ENCODE results near the gene ARHGEF3. TPM values are rescaled to one million over a fixed set of nuclear protein-coding genes. Genes with fewer than 3 reads are reported as not detected.

Gene ARHGEF3
- total RNA-seq, 4 donors from 2014 or later: 9.0 to 14.7 (median 11.7) TPM

DNA sequence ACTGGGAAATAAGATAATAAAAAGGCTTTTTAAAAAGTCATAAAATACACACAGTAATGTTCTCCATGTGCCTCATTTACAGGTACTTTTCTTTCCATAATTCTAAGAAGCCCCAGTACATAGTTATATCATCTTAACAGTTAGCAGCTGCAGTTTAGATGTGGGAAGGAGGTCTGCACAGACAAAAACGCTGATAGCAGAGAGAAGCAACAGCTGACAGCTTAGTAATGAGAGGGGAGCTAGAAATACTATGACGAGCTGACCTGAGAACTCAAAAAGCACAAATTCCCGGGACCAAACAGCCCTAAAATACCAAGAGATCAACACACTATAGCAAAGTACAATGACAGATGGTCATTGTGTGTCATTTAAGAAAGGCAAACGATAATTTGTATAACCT is 36.7 kb upstream of the ARHGEF3 start:
- no peaks in the 10 kb centered on the region for H3K9me3 ChIP-seq
- DNase-seq (ENCODE audit: extremely low spot score): no peak
- H3K4me3 ChIP-seq: no peak overlapping the region
- no peak for TF ChIP-seq POLR2A (IDR thresholded peaks at IDR 0.05; ENCODE audit: low read depth)
- no peak for TF ChIP-seq POLR2AphosphoS5 (IDR thresholded peaks at IDR 0.05)
- TF ChIP-seq EP300 (IDR thresholded peaks at IDR 0.05): no peak
- TF ChIP-seq, protein P1, sequence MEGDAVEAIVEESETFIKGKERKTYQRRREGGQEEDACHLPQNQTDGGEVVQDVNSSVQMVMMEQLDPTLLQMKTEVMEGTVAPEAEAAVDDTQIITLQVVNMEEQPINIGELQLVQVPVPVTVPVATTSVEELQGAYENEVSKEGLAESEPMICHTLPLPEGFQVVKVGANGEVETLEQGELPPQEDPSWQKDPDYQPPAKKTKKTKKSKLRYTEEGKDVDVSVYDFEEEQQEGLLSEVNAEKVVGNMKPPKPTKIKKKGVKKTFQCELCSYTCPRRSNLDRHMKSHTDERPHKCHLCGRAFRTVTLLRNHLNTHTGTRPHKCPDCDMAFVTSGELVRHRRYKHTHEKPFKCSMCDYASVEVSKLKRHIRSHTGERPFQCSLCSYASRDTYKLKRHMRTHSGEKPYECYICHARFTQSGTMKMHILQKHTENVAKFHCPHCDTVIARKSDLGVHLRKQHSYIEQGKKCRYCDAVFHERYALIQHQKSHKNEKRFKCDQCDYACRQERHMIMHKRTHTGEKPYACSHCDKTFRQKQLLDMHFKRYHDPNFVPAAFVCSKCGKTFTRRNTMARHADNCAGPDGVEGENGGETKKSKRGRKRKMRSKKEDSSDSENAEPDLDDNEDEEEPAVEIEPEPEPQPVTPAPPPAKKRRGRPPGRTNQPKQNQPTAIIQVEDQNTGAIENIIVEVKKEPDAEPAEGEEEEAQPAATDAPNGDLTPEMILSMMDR (IDR thresholded peaks at IDR 0.05): no peak
- H3K27ac ChIP-seq (replicated peaks in 1 of 4): no peak overlapping the region
- H3K4me1 ChIP-seq: no peaks in the 10 kb centered on the region
- intact Hi-C loops (cut with DNase I): no loop called here
- H3K36me3 ChIP-seq: no peaks in the 10 kb centered on the region
- no peaks in the 10 kb centered on the region for H3K27me3 ChIP-seq
- WGBS: 66% methylated on average over 4 of the region's 4 CpGs

DNA sequence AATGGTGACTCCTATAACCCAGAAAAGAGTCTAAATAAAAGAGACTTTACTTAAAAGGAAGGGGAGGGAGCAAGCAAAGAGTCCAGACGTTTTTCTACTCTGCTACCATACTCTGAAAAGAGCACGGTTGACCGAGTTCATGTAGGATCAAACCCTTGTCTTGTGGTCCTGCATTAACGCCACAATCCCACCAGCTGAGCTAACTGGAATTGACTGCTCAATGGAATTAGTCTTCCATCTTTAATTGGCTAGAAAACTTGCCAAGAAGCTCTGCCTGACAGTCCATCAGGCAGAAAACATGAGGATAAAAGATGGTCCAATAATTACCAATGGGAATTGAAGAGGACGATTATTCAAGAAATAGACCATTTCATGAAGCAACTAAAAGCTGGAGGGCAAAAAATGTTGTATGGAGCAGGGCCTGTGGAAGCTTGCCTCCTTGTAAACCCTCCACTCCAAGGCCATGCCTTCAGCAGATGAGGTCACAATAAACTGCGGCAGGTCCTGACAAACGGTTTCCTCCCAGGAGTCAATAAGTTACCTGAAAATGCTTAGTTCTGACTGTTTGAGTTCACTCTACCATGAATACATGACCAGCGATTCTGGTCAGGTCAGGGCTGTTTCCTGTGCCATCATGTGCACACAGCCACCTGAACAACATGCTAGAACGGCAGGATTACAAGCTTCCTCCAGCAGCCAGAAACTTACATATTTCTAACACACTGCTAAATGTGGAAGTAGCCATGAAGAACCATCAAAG is 35.6 kb upstream of the ARHGEF3 start:
- intact Hi-C loops (cut with DNase I): no loop called here
- Histone ChIP-seq H3K27me3 (no peaks in the 10 kb centered on the region), H3K4me3 (no peak overlapping the region), H3K36me3 (no peaks in the 10 kb centered on the region), H3K4me1 (no peaks in the 10 kb centered on the region), H3K9me3 (no peaks in the 10 kb centered on the region), H3K27ac (replicated peaks in 1 of 4) (no peak overlapping the region)
- WGBS: 81% methylated on average over 9 of the region's 9 CpGs
- no peak for DNase-seq (ENCODE audit: extremely low spot score)
- TF ChIP-seq, protein P1 (IDR thresholded peaks at IDR 0.05): no peak
- TF ChIP-seq EP300 (IDR thresholded peaks at IDR 0.05): no peak
- TF ChIP-seq POLR2AphosphoS5 (IDR thresholded peaks at IDR 0.05): no peak
- no peak for TF ChIP-seq POLR2A (IDR thresholded peaks at IDR 0.05; ENCODE audit: low read depth)

DNA sequence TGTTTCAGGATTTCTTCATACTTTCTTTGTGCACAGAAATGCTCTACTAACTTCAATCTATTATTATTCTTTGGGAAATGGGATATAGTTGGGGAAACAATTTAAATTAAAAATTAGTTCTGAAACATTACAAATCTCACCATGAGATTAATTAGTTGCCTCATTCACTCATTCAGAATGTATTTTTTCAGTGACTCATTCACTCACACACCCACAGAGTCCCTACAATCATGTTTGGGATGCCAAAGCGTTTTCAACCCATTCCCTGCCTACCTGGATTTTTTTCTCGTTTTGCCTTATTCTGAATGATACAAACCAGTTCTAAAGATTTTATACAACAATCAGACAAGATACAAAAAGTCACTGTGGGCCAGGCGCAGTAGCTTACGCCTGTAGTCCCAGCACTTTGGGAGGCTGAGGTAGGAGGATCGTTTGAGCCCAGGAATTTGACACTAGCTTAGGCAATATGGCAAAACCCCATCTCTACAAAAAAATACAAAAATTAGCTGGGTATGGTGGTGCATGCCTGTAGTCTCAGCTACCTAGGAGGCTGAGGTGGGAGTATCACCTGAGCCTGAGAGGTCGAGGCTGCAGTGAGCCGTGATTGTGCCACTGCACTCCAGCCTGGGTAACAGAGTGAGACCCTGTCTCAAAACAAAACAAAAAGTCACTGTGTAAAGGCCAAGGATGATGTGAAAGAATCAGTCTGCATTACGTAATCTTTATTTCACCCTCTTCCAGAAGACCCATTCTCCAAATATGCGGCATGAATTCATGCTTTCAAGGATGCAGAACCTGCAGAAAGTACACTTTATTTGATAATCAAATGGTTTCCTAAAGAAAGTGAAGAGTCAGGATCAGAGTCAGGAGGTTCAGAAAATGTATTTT is 34.8 kb upstream of the ARHGEF3 start:
- H3K27ac ChIP-seq (replicated peaks in 1 of 4): no peak overlapping the region
- no peak overlapping the region for H3K4me3 ChIP-seq
- no peaks in the 10 kb centered on the region for H3K4me1 ChIP-seq
- no peak for DNase-seq (ENCODE audit: extremely low spot score)
- intact Hi-C loops (cut with DNase I): no loop called here
- no peaks in the 10 kb centered on the region for H3K36me3 ChIP-seq
- no peaks in the 10 kb centered on the region for H3K9me3 ChIP-seq
- WGBS: 87% methylated on average over 9 of the region's 9 CpGs
- H3K27me3 ChIP-seq: no peaks in the 10 kb centered on the region
- no peak for TF ChIP-seq POLR2A (IDR thresholded peaks at IDR 0.05; ENCODE audit: low read depth)
- TF ChIP-seq, protein P1 (IDR thresholded peaks at IDR 0.05): no peak
- no peak for TF ChIP-seq POLR2AphosphoS5 (IDR thresholded peaks at IDR 0.05)
- no peak for TF ChIP-seq EP300 (IDR thresholded peaks at IDR 0.05)

DNA sequence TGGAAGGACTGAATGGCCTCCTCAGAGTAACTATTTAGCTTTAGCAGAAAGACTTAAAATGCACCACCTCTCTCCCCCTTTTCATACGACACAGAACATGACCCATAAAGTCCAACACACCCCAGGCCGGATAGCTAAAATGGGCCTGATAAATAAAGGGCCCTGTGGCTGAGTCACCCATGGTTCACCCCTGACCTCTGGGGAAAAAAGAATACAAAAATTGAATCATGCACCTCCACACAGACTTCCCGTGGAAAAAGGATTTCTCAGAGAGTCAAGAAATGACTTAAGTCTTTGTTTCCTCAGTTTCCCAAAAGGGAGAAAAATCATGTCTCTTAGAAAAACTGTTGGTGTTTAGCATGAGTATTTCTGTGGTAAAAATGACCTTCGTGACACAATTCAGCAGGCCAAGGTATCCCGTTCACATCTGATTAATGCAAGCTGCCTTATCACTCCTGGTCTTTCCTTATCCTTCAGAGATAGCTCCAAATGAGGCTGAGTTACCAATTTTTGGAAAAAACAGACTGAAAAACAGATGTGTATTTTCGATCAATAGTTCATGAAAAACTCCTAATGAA is 34.0 kb upstream of the ARHGEF3 start:
- Histone ChIP-seq H3K4me1 (no peaks in the 10 kb centered on the region), H3K4me3 (no peak overlapping the region), H3K27ac (replicated peaks in 1 of 4) (no peak overlapping the region), H3K9me3 (no peaks in the 10 kb centered on the region), H3K36me3 (no peaks in the 10 kb centered on the region), H3K27me3 (no peaks in the 10 kb centered on the region)
- WGBS: 82% methylated on average over 6 of the region's 6 CpGs
- no peak for DNase-seq (ENCODE audit: extremely low spot score)
- intact Hi-C loops (cut with DNase I): no loop called here
- no peak for TF ChIP-seq POLR2A (IDR thresholded peaks at IDR 0.05; ENCODE audit: low read depth)
- no peak for TF ChIP-seq EP300 (IDR thresholded peaks at IDR 0.05)
- no peak for TF ChIP-seq POLR2AphosphoS5 (IDR thresholded peaks at IDR 0.05)
- TF ChIP-seq, protein P1 (IDR thresholded peaks at IDR 0.05): no peak
